ENCODE results near the gene GLRA2.

- TF ChIP-seq POLR2AphosphoS5 (IDR thresholded peaks at IDR 0.05; ENCODE audit: low read depth, low read length) (no peak), POLR2A (IDR thresholded peaks at IDR 0.05; ENCODE audit: low read depth, low read length) (no peak), TAF1 (IDR thresholded peaks at IDR 0.05; ENCODE audit: borderline replicate concordance, low read depth, low read length) (no peak)
These were observed 131.6 kb downstream of the GLRA2 start for GRCh38 chrX:14660970-14661369.
